ENCODE results near the gene AFAP1. TPM values are rescaled to one million over a fixed set of nuclear protein-coding genes. Genes with fewer than 3 reads are reported as not detected.

The AFAP1 gene
- total RNA-seq, 4 donors from 2014 or later = 15.8 to 42.9 (median 31.3) TPM

- H3K27ac ChIP-seq = peak overlapping the region in 1 of 4 donors; percentile 25
- TF ChIP-seq CTCF (IDR thresholded peaks at IDR 0.05) = no peak
- no peaks in the 10 kb centered on the region for H3K36me3 ChIP-seq
- no peak overlapping the region for H3K4me3 ChIP-seq
- no peak for DNase-seq
- H3K9me3 ChIP-seq = peaks cover 0 to 6% (median 0%) of the 10 kb centered on the region in 4 donors
- H3K27me3 ChIP-seq = no peaks in the 10 kb centered on the region
- peaks cover 0 to 25% (median 0%) of the 10 kb centered on the region in 4 donors for H3K4me1 ChIP-seq
Measured at GRCh38 chr4:7956934-7957656, 17.4 kb upstream of the AFAP1 start.

- Histone ChIP-seq H3K27ac (peak overlapping the region in 2 of 4 donors; percentile 1 to 25), H3K27me3 (no peaks in the 10 kb centered on the region), H3K4me3 (no peak overlapping the region), H3K36me3 (no peaks in the 10 kb centered on the region), H3K4me1 (peaks cover 0 to 24% (median 0%) of the 10 kb centered on the region in 4 donors), H3K9me3 (peaks cover 0 to 6% (median 0%) of the 10 kb centered on the region in 4 donors)
- TF ChIP-seq CTCF (IDR thresholded peaks at IDR 0.05) (no peak), POLR2A (IDR thresholded peaks at IDR 0.05) (no peak)
- DNase-seq = no peak
Measured at GRCh38 chr4:7956270-7956808, 16.7 kb upstream of the AFAP1 start.

- H3K27me3 ChIP-seq = no peaks in the 10 kb centered on the region
- H3K36me3 ChIP-seq = no peaks in the 10 kb centered on the region
- no peak for DNase-seq
- H3K27ac ChIP-seq = peak overlapping the region in 1 of 4 donors; percentile 1
- H3K4me3 ChIP-seq = no peak overlapping the region
- TF ChIP-seq POLR2A (IDR thresholded peaks at IDR 0.05) = no peak
- no peak for TF ChIP-seq CTCF (IDR thresholded peaks at IDR 0.05)
- peaks cover 0 to 14% (median 0%) of the 10 kb centered on the region in 4 donors for H3K4me1 ChIP-seq
- H3K9me3 ChIP-seq = peaks cover 0 to 6% (median 0%) of the 10 kb centered on the region in 4 donors
Measured at GRCh38 chr4:7955393-7955792, 15.7 kb upstream of the AFAP1 start.

- no peak for DNase-seq
- Histone ChIP-seq H3K4me1 (peaks cover 0 to 9% (median 0%) of the 10 kb centered on the region in 4 donors), H3K4me3 (no peak overlapping the region), H3K9me3 (peaks cover 0 to 6% (median 0%) of the 10 kb centered on the region in 4 donors), H3K36me3 (no peaks in the 10 kb centered on the region), H3K27me3 (no peaks in the 10 kb centered on the region), H3K27ac (no peak overlapping the region)
- TF ChIP-seq CTCF (IDR thresholded peaks at IDR 0.05) (no peak), POLR2A (IDR thresholded peaks at IDR 0.05) (no peak)
Measured at GRCh38 chr4:7952615-7953014, 13.0 kb upstream of the AFAP1 start.

- TF ChIP-seq CTCF (IDR thresholded peaks at IDR 0.05) (no peak), POLR2A (IDR thresholded peaks at IDR 0.05) (no peak)
- no peaks in the 10 kb centered on the region for H3K36me3 ChIP-seq
- DNase-seq = no peak
- no peaks in the 10 kb centered on the region for H3K4me1 ChIP-seq
- H3K27me3 ChIP-seq = no peaks in the 10 kb centered on the region
- no peak overlapping the region for H3K4me3 ChIP-seq
- H3K27ac ChIP-seq = no peak overlapping the region
- H3K9me3 ChIP-seq = peaks cover 0 to 6% (median 0%) of the 10 kb centered on the region in 4 donors
Measured at GRCh38 chr4:7950301-7951092, 10.8 kb upstream of the AFAP1 start.

All from Peyer's patch (tissue), 4 donors.